HEK293 (cell line): ENCODE measurements around the gene EEF1AKMT2.

ENCODE experiments used
- BCL11A ChIP-seq: fragments of 450-650 bp; formaldehyde crosslinking; IDR thresholded peaks from 2 replicates; pipeline ENCODE4 v1.5.1; 2016; ENCODE audit warnings: low read depth, missing biosample characterization, missing genetic modification characterization
- KLF7 ChIP-seq: fragments of 450-650 bp; formaldehyde crosslinking; IDR thresholded peaks from 2 replicates; pipeline ENCODE4 v1.5.1; 2016; ENCODE audit warnings: missing biosample characterization, missing genetic modification characterization, borderline replicate concordance
- MZF1 ChIP-seq: fragments of 450-650 bp; formaldehyde crosslinking; IDR thresholded peaks from 2 replicates; pipeline ENCODE4 v1.5.1; 2017; ENCODE audit warnings: missing biosample characterization, missing genetic modification characterization, borderline replicate concordance
- YY2 ChIP-seq: fragments of 450-650 bp; formaldehyde crosslinking; IDR thresholded peaks from 2 replicates; pipeline ENCODE4 v1.5.1; 2016; ENCODE audit warnings: missing biosample characterization, missing genetic modification characterization
- ZFP37 ChIP-seq: fragments of 450-650 bp; formaldehyde crosslinking; IDR thresholded peaks from 2 replicates; pipeline ENCODE4 v1.5.1; 2016; ENCODE audit warnings: missing biosample characterization, missing genetic modification characterization
- ZIC2 ChIP-seq: fragments of 450-650 bp; formaldehyde crosslinking; IDR thresholded peaks from 2 replicates; pipeline ENCODE4 v1.5.1; 2016; ENCODE audit warnings: missing biosample characterization, missing genetic modification characterization
- ZNF132 ChIP-seq: fragments of 450-650 bp; formaldehyde crosslinking; IDR thresholded peaks from 2 replicates; pipeline ENCODE4 v1.5.1; 2017; ENCODE audit warnings: missing biosample characterization, missing genetic modification characterization, borderline replicate concordance
- ZNF169 ChIP-seq: fragments of 450-650 bp; formaldehyde crosslinking; IDR thresholded peaks from 2 replicates; pipeline ENCODE4 v1.5.1; 2016; ENCODE audit warnings: missing biosample characterization, missing genetic modification characterization
- ZNF19 ChIP-seq: fragments of 450-650 bp; formaldehyde crosslinking; IDR thresholded peaks from 2 replicates; pipeline ENCODE4; 2016; ENCODE audit warnings: missing biosample characterization, missing genetic modification characterization, low read depth
- ZNF2 ChIP-seq: fragments of 450-650 bp; formaldehyde crosslinking; IDR thresholded peaks from 2 replicates; pipeline ENCODE4 v1.5.1; 2016; ENCODE audit warnings: missing biosample characterization, missing genetic modification characterization
- ZNF311 ChIP-seq: fragments of 450-650 bp; formaldehyde crosslinking; IDR thresholded peaks from 2 replicates; pipeline ENCODE4 v1.5.1; 2017; ENCODE audit warnings: missing biosample characterization, missing genetic modification characterization, borderline replicate concordance
- ZNF324 ChIP-seq: fragments of 450-650 bp; formaldehyde crosslinking; IDR thresholded peaks from 2 replicates; pipeline ENCODE4 v1.5.1; 2016; ENCODE audit warnings: missing biosample characterization, missing genetic modification characterization
- ZNF335 ChIP-seq: fragments of 450-650 bp; formaldehyde crosslinking; conservative IDR thresholded peaks from 2 replicates; pipeline ENCODE4 v1.5.1; 2016; ENCODE audit warnings: missing biosample characterization, missing genetic modification characterization
- ZNF394 ChIP-seq: fragments of 450-650 bp; formaldehyde crosslinking; IDR thresholded peaks from 2 replicates; pipeline ENCODE4 v1.5.1; 2016; ENCODE audit warnings: missing biosample characterization, missing genetic modification characterization, mild to moderate bottlenecking, moderate library complexity, borderline replicate concordance
- ZNF423 ChIP-seq: fragments of 450-650 bp; formaldehyde crosslinking; IDR thresholded peaks from 2 replicates; pipeline ENCODE4 v1.5.1; 2016; ENCODE audit warnings: missing biosample characterization, missing genetic modification characterization
- ZNF558 ChIP-seq: fragments of 450-650 bp; formaldehyde crosslinking; IDR thresholded peaks from 2 replicates; pipeline ENCODE4 v1.5.1; 2016; ENCODE audit warnings: missing biosample characterization, missing genetic modification characterization
- ZNF561 ChIP-seq: fragments of 450-650 bp; IDR thresholded peaks from 2 replicates; pipeline ENCODE4 v1.5.1; 2018; ENCODE audit warnings: missing biosample characterization, missing genetic modification characterization, borderline replicate concordance
- ZNF76 ChIP-seq: fragments of 450-650 bp; formaldehyde crosslinking; IDR thresholded peaks from 2 replicates; pipeline ENCODE4; 2016; ENCODE audit warnings: low read depth, missing biosample characterization, missing genetic modification characterization, borderline replicate concordance
- ZNF768 ChIP-seq: fragments of 450-650 bp; formaldehyde crosslinking; IDR thresholded peaks from 2 replicates; pipeline ENCODE4 v1.5.1; 2018; ENCODE audit warnings: missing biosample characterization, mild to moderate bottlenecking, missing genetic modification characterization
- TF ChIP-seq, protein P1 (sequence below): fragments of 450-650 bp; formaldehyde crosslinking; IDR thresholded peaks from 2 replicates; pipeline ENCODE4 v1.5.1; 2016; ENCODE audit warnings: missing biosample characterization, missing genetic modification characterization
- TF ChIP-seq, protein P2 (sequence below): fragments of 450-650 bp; formaldehyde crosslinking; IDR thresholded peaks from 2 replicates; pipeline ENCODE4 v1.5.1; 2017; ENCODE audit warnings: missing biosample characterization, missing genetic modification characterization
- TF ChIP-seq, protein P3 (sequence below): fragments of 450-650 bp; formaldehyde crosslinking; IDR thresholded peaks from 2 replicates; pipeline ENCODE4 v1.5.1; 2016; ENCODE audit warnings: missing biosample characterization, missing genetic modification characterization
- TF ChIP-seq, protein P4 (sequence below): fragments of 450-650 bp; formaldehyde crosslinking; IDR thresholded peaks from 2 replicates; pipeline ENCODE4 v1.5.1; 2016; ENCODE audit warnings: missing biosample characterization, missing genetic modification characterization, low read depth
- TF ChIP-seq, protein P5 (sequence below): IDR thresholded peaks from 2 replicates; pipeline ENCODE4 v1.6.1; 2011; ENCODE audit warnings: mild to moderate bottlenecking, low read depth, low read length, borderline replicate concordance
- TF ChIP-seq, protein P6 (sequence below): fragments of 450-650 bp; formaldehyde crosslinking; IDR thresholded peaks from 2 replicates; pipeline ENCODE4 v1.5.1; 2016; ENCODE audit warnings: missing biosample characterization, missing genetic modification characterization
- TF ChIP-seq, protein P7 (sequence below): fragments of 450-650 bp; formaldehyde crosslinking; IDR thresholded peaks from 2 replicates; pipeline ENCODE4 v1.5.1; 2016; ENCODE audit warnings: missing biosample characterization, missing genetic modification characterization

Gene EEF1AKMT2

DNA sequence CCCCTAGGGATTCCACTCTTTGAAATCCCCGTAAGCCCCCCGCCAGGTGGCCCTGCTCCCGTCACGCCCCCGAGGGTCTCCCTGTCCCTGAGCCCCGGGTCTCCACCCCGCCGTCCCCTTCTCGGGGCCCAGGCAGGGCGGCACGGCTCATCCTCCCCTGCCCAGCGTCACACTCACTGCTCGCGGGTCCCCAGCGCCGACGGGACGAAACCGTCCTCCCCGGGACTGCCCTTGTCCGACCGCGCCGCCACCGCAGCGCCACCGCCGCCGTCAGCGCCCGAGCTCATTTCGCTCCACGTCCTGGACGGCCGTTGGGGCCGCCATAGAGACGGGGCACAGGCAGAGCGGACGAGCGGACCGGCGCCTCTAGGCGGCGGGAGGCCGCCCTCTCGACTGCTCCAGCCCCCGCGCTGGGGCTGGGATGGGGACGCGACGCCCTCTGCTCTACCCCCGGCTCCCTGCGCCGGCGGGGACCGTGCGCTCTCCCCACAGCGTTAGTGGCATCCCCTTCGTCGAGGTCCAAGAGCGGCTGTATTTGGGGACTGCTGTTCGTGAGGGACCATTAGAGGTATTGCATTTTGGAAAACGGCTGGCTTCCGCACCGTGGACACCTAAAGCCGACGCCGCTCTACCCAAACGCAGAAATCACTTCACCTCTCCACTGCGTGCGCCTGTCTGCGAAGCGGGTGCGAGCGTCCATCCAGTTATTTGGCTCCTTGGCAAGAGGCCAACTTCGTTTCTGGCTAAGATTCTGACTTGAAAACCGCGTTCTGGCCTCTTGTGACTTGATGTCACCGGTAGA lies at the start of gene EEF1AKMT2 (continued):
- TF ChIP-seq, protein P1, sequence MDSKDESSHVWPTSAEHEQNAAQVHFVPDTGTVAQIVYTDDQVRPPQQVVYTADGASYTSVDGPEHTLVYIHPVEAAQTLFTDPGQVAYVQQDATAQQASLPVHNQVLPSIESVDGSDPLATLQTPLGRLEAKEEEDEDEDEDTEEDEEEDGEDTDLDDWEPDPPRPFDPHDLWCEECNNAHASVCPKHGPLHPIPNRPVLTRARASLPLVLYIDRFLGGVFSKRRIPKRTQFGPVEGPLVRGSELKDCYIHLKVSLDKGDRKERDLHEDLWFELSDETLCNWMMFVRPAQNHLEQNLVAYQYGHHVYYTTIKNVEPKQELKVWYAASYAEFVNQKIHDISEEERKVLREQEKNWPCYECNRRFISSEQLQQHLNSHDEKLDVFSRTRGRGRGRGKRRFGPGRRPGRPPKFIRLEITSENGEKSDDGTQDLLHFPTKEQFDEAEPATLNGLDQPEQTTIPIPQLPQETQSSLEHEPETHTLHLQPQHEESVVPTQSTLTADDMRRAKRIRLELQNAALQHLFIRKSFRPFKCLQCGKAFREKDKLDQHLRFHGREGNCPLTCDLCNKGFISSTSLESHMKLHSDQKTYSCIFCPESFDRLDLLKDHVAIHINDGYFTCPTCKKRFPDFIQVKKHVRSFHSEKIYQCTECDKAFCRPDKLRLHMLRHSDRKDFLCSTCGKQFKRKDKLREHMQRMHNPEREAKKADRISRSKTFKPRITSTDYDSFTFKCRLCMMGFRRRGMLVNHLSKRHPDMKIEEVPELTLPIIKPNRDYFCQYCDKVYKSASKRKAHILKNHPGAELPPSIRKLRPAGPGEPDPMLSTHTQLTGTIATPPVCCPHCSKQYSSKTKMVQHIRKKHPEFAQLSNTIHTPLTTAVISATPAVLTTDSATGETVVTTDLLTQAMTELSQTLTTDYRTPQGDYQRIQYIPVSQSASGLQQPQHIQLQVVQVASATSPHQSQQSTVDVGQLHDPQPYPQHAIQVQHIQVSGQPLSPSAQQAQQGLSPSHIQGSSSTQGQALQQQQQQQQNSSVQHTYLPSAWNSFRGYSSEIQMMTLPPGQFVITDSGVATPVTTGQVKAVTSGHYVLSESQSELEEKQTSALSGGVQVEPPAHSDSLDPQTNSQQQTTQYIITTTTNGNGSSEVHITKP (tag by site-specific recombination), result peak; percentile 66
- TF ChIP-seq, protein P2, sequence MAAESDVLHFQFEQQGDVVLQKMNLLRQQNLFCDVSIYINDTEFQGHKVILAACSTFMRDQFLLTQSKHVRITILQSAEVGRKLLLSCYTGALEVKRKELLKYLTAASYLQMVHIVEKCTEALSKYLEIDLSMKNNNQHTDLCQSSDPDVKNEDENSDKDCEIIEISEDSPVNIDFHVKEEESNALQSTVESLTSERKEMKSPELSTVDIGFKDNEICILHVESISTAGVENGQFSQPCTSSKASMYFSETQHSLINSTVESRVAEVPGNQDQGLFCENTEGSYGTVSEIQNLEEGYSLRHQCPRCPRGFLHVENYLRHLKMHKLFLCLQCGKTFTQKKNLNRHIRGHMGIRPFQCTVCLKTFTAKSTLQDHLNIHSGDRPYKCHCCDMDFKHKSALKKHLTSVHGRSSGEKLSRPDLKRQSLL (tag by site-specific recombination), result peak; percentile 73; the same call in 1 of the 2 replicates
- TF ChIP-seq ZNF324 (tag by site-specific recombination) (peak; percentile 76), ZNF423 (peak; percentile 39; the same call in 1 of the 2 replicates), ZNF561 (tag by site-specific recombination) (peak; percentile 76), BCL11A (tag by site-specific recombination) (no peak; the same call in 1 of the 2 replicates), ZNF311 (tag by site-specific recombination) (no peak), ZIC2 (tag by site-specific recombination) (peak; percentile 80), ZNF132 (tag by site-specific recombination) (no peak), ZNF335 (tag by site-specific recombination) (peak; percentile 88), YY2 (peak; percentile 83), ZNF19 (tag by site-specific recombination) (no peak), ZFP37 (tag by site-specific recombination) (peak; percentile 86; the same call in 1 of the 2 replicates), ZNF169 (no peak), ZNF76 (peak; percentile 87), ZNF768 (tag by site-specific recombination) (no peak), ZNF558 (tag by site-specific recombination) (peak; percentile 39; the same call in 1 of the 2 replicates), KLF7 (no peak), MZF1 (tag by site-specific recombination) (peak; percentile 85), ZNF2 (tag by site-specific recombination) (0 out of 2 replicates have a peak, but pooled peaks have one; percentile 58), ZNF394 (peak; percentile 45; the same call in 1 of the 2 replicates)
- TF ChIP-seq, protein P3, sequence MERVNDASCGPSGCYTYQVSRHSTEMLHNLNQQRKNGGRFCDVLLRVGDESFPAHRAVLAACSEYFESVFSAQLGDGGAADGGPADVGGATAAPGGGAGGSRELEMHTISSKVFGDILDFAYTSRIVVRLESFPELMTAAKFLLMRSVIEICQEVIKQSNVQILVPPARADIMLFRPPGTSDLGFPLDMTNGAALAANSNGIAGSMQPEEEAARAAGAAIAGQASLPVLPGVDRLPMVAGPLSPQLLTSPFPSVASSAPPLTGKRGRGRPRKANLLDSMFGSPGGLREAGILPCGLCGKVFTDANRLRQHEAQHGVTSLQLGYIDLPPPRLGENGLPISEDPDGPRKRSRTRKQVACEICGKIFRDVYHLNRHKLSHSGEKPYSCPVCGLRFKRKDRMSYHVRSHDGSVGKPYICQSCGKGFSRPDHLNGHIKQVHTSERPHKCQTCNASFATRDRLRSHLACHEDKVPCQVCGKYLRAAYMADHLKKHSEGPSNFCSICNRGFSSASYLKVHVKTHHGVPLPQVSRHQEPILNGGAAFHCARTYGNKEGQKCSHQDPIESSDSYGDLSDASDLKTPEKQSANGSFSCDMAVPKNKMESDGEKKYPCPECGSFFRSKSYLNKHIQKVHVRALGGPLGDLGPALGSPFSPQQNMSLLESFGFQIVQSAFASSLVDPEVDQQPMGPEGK (tag by site-specific recombination), result peak; percentile 96
- TF ChIP-seq, protein P4, sequence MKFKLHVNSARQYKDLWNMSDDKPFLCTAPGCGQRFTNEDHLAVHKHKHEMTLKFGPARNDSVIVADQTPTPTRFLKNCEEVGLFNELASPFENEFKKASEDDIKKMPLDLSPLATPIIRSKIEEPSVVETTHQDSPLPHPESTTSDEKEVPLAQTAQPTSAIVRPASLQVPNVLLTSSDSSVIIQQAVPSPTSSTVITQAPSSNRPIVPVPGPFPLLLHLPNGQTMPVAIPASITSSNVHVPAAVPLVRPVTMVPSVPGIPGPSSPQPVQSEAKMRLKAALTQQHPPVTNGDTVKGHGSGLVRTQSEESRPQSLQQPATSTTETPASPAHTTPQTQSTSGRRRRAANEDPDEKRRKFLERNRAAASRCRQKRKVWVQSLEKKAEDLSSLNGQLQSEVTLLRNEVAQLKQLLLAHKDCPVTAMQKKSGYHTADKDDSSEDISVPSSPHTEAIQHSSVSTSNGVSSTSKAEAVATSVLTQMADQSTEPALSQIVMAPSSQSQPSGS (tag by site-specific recombination), result 0 out of 2 replicates have a peak, but pooled peaks have one; percentile 9
- TF ChIP-seq, protein P5, sequence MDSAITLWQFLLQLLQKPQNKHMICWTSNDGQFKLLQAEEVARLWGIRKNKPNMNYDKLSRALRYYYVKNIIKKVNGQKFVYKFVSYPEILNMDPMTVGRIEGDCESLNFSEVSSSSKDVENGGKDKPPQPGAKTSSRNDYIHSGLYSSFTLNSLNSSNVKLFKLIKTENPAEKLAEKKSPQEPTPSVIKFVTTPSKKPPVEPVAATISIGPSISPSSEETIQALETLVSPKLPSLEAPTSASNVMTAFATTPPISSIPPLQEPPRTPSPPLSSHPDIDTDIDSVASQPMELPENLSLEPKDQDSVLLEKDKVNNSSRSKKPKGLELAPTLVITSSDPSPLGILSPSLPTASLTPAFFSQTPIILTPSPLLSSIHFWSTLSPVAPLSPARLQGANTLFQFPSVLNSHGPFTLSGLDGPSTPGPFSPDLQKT, result no peak
- TF ChIP-seq, protein P6, sequence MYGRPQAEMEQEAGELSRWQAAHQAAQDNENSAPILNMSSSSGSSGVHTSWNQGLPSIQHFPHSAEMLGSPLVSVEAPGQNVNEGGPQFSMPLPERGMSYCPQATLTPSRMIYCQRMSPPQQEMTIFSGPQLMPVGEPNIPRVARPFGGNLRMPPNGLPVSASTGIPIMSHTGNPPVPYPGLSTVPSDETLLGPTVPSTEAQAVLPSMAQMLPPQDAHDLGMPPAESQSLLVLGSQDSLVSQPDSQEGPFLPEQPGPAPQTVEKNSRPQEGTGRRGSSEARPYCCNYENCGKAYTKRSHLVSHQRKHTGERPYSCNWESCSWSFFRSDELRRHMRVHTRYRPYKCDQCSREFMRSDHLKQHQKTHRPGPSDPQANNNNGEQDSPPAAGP, result peak; percentile 90
- TF ChIP-seq, protein P7, sequence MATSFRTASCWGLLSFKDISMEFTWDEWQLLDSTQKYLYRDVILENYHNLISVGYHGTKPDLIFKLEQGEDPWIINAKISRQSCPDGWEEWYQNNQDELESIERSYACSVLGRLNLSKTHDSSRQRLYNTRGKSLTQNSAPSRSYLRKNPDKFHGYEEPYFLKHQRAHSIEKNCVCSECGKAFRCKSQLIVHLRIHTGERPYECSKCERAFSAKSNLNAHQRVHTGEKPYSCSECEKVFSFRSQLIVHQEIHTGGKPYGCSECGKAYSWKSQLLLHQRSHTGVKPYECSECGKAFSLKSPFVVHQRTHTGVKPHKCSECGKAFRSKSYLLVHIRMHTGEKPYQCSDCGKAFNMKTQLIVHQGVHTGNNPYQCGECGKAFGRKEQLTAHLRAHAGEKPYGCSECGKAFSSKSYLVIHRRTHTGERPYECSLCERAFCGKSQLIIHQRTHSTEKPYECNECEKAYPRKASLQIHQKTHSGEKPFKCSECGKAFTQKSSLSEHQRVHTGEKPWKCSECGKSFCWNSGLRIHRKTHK, result no peak
